ENCODE data around the gene NAV1. TPM values are rescaled to one million over a fixed set of nuclear protein-coding genes. Genes with fewer than 3 reads are reported as not detected.

Gene NAV1
- total RNA-seq, 1 donor: 37.6 TPM

DNA sequence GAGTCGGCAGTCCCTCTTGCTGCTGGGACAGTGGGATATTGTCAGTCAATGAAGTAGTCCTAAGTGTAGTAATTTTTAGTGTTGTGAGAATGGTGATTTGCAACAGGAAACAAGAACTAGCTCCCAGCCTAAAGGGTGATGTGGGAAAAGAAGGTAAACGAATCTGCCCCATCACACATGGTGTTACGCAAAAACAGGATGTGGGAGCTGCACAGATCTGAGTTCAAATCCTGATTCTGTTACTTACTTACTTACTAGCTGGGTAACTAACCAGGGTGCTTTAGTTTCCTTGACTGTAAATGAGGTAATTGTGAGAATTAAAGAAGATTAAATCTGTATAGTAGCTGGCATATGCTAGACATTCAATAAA lies 22.3 kb downstream of the NAV1 start:
- no peak overlapping the region for H3K4me3 ChIP-seq (ENCODE audit: low read depth, low read length)
- DNase-seq (ENCODE audit: low read depth): peak; percentile 50
- TF ChIP-seq, protein P1, sequence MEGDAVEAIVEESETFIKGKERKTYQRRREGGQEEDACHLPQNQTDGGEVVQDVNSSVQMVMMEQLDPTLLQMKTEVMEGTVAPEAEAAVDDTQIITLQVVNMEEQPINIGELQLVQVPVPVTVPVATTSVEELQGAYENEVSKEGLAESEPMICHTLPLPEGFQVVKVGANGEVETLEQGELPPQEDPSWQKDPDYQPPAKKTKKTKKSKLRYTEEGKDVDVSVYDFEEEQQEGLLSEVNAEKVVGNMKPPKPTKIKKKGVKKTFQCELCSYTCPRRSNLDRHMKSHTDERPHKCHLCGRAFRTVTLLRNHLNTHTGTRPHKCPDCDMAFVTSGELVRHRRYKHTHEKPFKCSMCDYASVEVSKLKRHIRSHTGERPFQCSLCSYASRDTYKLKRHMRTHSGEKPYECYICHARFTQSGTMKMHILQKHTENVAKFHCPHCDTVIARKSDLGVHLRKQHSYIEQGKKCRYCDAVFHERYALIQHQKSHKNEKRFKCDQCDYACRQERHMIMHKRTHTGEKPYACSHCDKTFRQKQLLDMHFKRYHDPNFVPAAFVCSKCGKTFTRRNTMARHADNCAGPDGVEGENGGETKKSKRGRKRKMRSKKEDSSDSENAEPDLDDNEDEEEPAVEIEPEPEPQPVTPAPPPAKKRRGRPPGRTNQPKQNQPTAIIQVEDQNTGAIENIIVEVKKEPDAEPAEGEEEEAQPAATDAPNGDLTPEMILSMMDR (IDR thresholded peaks at IDR 0.05; ENCODE audit: insufficient read depth, low read depth, low read length): no peak

DNA sequence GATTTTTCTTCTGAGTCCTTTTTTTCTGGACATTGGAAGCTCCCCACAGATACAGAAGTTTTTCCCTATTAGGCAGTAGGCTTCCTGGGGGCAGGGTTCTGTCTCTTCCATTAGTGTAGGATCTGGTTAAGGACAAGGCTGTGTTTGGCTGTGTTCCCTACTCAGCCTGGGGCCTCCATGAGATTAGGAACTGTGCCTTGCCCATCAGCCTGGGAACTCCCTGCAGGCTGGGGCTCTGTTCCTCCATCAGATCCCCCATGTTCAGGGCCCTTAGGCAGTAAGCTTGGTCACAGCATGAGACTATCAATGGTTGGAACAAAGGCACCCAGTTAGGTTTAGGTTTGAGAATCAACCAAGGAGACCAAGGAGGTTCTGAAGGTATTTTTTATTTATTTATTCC lies 22.7 kb downstream of the NAV1 start:
- TF ChIP-seq, protein P1 (IDR thresholded peaks at IDR 0.05; ENCODE audit: insufficient read depth, low read depth, low read length): no peak
- no peak overlapping the region for H3K4me3 ChIP-seq (ENCODE audit: low read depth, low read length)
- DNase-seq (ENCODE audit: low read depth): peak; percentile 45

DNA sequence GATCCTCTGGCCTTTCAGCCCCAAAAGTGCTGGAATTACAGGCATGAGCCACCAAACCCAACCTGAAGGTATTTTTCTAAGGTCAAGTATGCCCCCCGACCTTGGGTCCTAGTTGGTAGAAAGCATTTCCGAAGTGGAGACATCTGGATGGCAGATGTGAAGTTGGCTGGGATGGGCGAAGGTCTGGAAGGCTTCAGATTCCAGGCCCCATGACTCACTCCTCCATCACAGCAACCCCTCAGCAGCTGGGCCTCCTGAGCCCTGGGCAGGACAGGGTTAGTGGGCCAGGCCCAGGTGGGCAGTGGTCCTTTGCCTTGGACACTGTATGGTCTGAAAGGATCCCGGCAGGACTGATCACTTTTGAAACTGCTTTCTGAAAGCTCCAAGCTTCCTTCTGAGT lies 23.3 kb downstream of the NAV1 start:
- DNase-seq (ENCODE audit: low read depth): peak; percentile 98
- TF ChIP-seq, protein P1 (IDR thresholded peaks at IDR 0.05; ENCODE audit: insufficient read depth, low read depth, low read length): no peak
- no peak overlapping the region for H3K4me3 ChIP-seq (ENCODE audit: low read depth, low read length)

DNA sequence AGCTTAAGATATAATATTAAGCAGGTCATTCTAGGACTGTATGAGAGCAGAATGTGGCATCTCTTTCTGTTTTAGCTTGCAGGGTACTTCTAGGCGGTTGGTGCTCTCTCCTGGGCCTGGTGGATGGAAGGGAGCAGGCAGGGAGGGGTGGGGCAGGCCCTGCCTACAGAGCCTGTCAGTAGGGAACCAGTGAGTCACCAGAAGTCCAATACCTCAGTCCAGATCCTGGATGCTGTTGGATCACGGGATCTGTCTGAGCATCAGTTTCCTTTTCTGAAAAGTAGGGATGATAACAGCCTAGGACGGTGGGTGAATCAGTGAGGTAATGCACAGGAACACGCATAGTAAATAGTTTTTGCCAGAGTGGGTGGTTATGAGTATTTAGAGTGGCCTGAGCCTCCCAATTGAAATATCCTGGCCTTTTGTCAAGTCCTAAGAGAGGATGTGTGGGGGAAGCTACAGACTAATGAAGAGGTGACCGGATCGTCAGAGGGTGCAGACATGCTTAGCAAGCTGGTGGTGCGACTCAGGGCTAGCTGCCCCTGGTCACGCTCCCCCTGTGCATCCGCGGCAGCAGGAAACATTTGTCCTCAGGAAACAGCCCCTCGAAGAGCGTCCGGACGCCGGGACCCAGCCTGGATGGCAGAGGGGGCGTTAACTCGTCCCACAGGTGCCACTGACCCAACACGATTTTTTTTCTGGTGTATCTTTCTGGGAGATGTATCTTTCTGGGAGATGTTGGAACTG lies 23.9 kb downstream of the NAV1 start:
- peak; percentile 86 for DNase-seq (ENCODE audit: low read depth)
- TF ChIP-seq, protein P1 (IDR thresholded peaks at IDR 0.05; ENCODE audit: insufficient read depth, low read depth, low read length): no peak
- no peak overlapping the region for H3K4me3 ChIP-seq (ENCODE audit: low read depth, low read length)

DNA sequence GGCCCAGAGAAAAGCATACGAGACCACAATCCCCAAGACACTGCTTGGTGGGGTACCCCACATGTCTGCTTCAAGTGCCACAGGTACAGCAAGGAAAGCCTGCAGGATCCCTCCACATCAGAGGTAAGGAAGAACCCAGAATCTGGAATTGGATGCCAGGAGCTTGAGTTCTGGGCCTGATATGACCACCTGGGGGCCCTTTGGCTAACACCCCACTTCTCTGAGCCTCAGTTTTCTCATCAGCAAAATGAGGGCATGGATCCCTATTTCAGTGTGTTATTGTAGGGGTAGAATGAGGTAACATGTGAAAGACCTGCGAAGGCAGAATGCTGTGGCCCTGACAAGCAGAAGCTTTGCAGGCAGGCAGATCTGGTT lies 24.5 kb downstream of the NAV1 start:
- TF ChIP-seq, protein P1 (IDR thresholded peaks at IDR 0.05; ENCODE audit: insufficient read depth, low read depth, low read length): no peak
- no peak overlapping the region for H3K4me3 ChIP-seq (ENCODE audit: low read depth, low read length)
- no peak for DNase-seq (ENCODE audit: low read depth)

DNA sequence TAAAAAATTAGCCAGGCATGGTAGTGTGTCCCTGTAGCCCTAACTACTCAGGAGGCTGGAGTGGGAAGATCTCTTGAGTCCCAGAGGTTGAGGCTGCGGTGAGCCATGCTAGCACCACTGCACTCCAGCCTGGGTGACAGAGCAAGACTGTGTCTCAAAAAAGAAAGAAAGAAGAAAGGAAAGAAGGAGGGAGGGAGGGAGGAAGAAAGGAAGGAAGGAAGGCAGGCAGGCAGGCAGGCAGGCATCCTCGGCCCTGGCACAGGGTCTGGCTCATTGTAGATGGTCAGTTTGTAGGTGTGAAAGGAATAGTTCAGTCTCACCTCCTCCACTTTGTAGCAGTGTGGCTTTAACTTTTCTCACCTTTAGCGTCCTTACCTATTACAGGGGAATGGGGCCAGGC lies 25.0 kb downstream of the NAV1 start:
- TF ChIP-seq, protein P1 (IDR thresholded peaks at IDR 0.05; ENCODE audit: insufficient read depth, low read depth, low read length): no peak
- no peak for DNase-seq (ENCODE audit: low read depth)
- no peak overlapping the region for H3K4me3 ChIP-seq (ENCODE audit: low read depth, low read length)
